Brain microvascular endothelial cell (primary cell): ENCODE measurements around the gene CEACAM3.

Source experiments
- DNase-seq: peaks from one replicate; pipeline ENCODE4 v3.0.0-alpha.2; 2020
- H3K27ac ChIP-seq: fragments of 250-450 bp; sonication (Bioruptor Pico); 2 replicates; pipeline ENCODE4 v1.5.1; 2020; ENCODE audit warnings: mild to moderate bottlenecking, moderate library complexity
- H3K27me3 ChIP-seq: fragments of 250-450 bp; sonication (Bioruptor Pico); replicated peaks from 2 replicates; pipeline ENCODE4 v1.5.1; 2020; ENCODE audit warnings: mild to moderate bottlenecking
- H3K36me3 ChIP-seq: fragments of 250-450 bp; sonication (Bioruptor Pico); replicated peaks from 2 replicates; pipeline ENCODE4 v1.5.1; 2020; ENCODE audit warnings: mild to moderate bottlenecking
- H3K4me3 ChIP-seq: 2 replicates; pipeline ENCODE4 v1.5.1; 2011; ENCODE audit warnings: low read depth, mild to moderate bottlenecking, control low read depth, low read length, moderate library complexity
- CTCF ChIP-seq: IDR thresholded peaks from 2 replicates; pipeline ENCODE4 v1.5.1; 2011; ENCODE audit warnings: low read depth, mild to moderate bottlenecking, moderate library complexity, low read length, control low read depth, inconsistent platforms; ENCODE audit errors: missing control alignments
- in situ Hi-C: cut with HindIII; loops from 2 replicates; pipeline ENCODE4 v1.10.0; 2017; ENCODE audit warnings: low sequenced_read_pairs, low pct_ligation_motif_present

The CEACAM3 gene

GRCh38 chr19:41839211-41839610 is 42.8 kb downstream of the CEACAM3 start:
- Histone ChIP-seq H3K27ac (no peak overlapping the region), H3K4me3 (no peak overlapping the region), H3K27me3 (no peaks in the 10 kb centered on the region), H3K36me3 (no peaks in the 10 kb centered on the region)
- in situ Hi-C loops, result no loop called here
- no peak for TF ChIP-seq CTCF
- DNase-seq, result no peak

DNA sequence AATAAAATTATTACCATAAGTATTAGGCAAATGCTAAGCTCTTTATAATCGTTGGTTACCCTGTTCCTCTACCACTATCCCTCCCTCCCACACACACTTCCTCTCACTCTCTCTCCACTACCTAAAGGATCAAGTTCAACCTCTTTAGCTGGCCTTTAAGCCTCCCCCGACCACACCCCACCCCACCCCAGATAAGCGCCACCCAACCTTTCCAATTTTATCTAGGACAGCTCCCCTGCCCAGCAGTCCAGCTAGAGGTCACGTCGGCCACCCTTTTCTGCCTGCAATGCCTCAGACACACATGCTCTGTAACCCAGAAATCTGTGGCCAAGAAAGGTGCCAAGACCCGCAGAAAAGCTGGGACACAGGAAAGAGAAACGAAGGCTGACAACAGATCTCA is 47.0 kb downstream of the CEACAM3 start:
- in situ Hi-C loops, result no loop called here
- Histone ChIP-seq H3K27me3 (no peaks in the 10 kb centered on the region), H3K36me3 (no peaks in the 10 kb centered on the region), H3K27ac (no peak overlapping the region), H3K4me3 (no peak overlapping the region)
- no peak for TF ChIP-seq CTCF
- DNase-seq, result no peak

DNA sequence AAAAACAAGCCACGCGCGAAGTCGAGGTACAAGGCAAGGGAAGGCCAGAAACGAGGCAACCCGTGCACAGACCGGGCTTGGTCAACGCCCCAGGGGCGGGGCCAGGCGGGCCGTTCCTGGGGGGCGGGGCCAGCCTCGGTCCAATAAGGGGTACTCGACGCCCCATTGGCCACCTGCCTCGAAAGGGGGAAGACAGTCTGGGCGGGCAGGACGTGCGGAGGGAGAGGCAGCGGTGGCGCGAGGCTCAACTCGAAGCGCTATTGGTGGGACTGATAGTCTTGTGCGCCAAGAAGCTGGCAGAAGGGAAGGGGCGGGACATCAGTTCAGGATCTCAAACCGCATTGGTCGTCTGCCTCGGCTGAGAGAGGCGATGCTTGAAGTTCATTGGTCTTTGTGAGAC is 48.2 kb downstream of the CEACAM3 start, which contains the start of gene LYPD4:
LYPD4 (minus strand) TSS at position 83 of the 400 bp plus-strand sequence. CDS start 5,398 bp downstream, outside the sequence.
- DNase-seq, result no peak
- in situ Hi-C loops, result no loop called here
- no peak within 1 kb of the TSS for H3K27ac ChIP-seq
- no peaks in the 10 kb centered on the region for H3K36me3 ChIP-seq
- no peak for TF ChIP-seq CTCF
- no peaks in the 10 kb centered on the region for H3K27me3 ChIP-seq
- no peak within 1 kb of the TSS for H3K4me3 ChIP-seq

DNA sequence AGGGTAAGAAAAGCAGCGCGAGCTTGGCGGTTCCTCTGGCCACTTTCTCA is 48.4 kb downstream of the CEACAM3 start, which contains the start of gene DMRTC2:
DMRTC2 (plus strand) TSS at position 42 of the 50 bp plus-strand sequence. CDS start 2,387 bp downstream, outside the sequence.
- DNase-seq, result no peak
- H3K27me3 ChIP-seq, result no peaks in the 10 kb centered on the region
- in situ Hi-C loops, result no loop called here

GRCh38 chr19:41845051-41845590 is 48.7 kb downstream of the CEACAM3 start:
- Histone ChIP-seq H3K27me3 (no peaks in the 10 kb centered on the region), H3K36me3 (no peaks in the 10 kb centered on the region), H3K27ac (no peak overlapping the region), H3K4me3 (no peak overlapping the region)
- TF ChIP-seq CTCF, result no peak
- in situ Hi-C loops, result no loop called here
- no peak for DNase-seq

More for the DNA sequence above, 48.4 kb downstream of the CEACAM3 start, which contains the start of gene DMRTC2:
- no peaks in the 10 kb centered on the region for H3K36me3 ChIP-seq
- H3K4me3 ChIP-seq, result no peak within 1 kb of the TSS
- TF ChIP-seq CTCF, result no peak
- H3K27ac ChIP-seq, result no peak within 1 kb of the TSS

DNA sequence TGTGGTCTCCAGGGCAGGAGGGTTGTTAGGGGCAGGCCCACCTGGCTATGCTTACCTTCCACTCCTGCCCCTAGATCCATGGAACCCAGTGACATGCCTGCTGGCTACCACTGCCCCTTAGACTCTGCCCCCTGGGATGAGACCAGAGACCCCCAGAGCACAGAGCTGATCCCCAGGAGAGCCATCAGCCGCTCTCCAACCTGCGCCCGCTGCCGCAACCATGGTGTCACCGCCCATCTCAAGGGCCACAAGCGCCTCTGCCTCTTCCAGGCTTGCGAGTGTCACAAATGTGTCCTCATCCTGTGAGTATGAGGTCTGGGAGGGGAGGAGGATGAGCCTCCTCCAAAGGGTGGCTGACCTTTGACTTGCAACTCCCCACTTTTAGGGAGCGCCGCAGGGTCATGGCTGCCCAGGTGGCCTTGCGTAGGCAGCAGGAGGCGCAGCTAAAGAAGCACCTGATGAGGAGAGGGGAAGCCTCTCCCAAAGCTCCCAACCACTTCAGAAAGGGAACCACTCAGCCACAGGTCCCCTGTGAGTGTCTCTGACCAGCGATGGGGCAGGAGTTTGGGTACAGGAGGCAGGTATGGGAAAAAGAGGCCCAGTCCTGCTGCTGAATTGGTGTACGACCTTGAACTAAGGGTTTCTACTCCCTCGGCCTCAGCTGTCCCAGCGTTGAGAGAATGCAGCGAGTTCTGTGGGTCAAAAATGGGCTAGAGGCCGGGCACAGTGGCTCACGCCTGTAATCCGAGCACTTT is 51.1 kb downstream of the CEACAM3 start:
- no peak for DNase-seq
- TF ChIP-seq CTCF, result no peak
- H3K36me3 ChIP-seq, result no peaks in the 10 kb centered on the region
- H3K4me3 ChIP-seq, result no peak overlapping the region
- H3K27ac ChIP-seq, result no peak overlapping the region
- peaks cover 10% of the 10 kb centered on the region for H3K27me3 ChIP-seq
- in situ Hi-C loops, result no loop called here
